G401 (cell line): ENCODE measurements around the gene PTPRC. TPM values are rescaled to one million over a fixed set of nuclear protein-coding genes. Genes with fewer than 3 reads are reported as not detected.
A peak's percentile ranks its signal among the peaks of the same experiment; 100 is the strongest.

ENCODE experiments used
- DNase-seq: peaks from one replicate; pipeline ENCODE4 v3.0.0-alpha.2; 2015; ENCODE audit warnings: low spot score
- in situ Hi-C: cut with HindIII; loops from 2 replicates; pipeline ENCODE4 v1.10.0; 2016; ENCODE audit warnings: low sequenced_read_pairs, mixed read lengths
- total RNA-seq: library from RNA; depleted of rRNA; stranded (reverse); fragments of >200 nt; shearing (Covaris generic); gene quantifications from 2 replicates; pipeline ENCODE4 v1.2.3, GENCODE V29; 2014

PTPRC gene
- total RNA-seq, 1 experiment from 2014 or later = not detected

DNA sequence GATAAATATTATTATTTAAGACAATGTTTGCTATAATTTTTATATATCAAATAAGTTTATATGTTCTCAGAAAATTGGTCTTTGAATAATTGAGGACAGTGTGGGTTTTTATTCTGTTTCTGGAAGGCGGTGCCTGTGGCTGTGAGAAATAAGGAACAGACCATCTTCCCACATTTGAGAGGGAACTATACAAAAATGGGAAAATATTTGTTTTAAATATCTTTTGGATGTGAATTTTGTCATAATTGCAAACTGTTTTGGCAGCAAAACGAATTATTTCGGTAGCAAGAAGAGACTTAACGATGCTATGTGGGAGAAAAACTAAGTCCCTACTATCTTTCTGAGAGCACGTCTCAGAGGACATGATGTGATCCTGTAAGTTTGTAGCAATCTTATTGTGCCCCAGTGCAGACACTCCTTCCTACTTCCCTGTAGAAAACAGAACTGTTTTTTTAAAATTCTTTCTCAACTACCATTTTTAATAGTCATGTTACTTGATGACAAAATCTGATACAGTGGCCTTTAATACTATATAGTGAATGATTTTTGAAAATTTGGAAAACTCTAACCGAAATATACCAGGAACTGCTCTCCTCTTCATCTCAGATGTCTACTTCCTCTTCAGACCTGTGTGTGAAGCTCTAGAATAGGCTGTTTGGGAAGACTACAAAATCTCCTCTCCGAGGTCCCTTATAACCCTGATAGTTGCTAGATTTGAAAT is 25.4 kb downstream of the PTPRC start:
- in situ Hi-C loops = no loop called here
- DNase-seq = no peak

GRCh38 chr1:198667186-198667585 is 28.3 kb downstream of the PTPRC start:
- in situ Hi-C loops = no loop called here
- no peak for DNase-seq

DNA sequence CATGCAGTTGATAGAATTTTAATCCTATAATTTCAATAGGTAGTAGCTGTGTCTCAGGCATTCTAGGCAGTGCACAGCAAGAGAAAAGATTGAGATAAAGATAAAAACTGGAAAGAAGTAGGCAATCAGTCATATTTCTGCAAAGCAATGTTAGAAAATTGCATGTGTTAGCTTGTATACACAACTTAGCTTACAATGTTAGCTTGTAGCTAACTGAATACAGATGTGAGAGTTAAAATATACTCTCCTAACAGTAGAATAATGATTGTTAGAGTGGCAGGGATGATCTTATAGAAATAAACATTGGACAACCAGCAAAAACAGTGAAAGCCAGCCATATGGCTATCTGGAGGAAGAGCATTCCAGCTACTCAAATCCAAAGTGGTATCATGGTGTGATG is 29.0 kb downstream of the PTPRC start:
- no peak for DNase-seq
- in situ Hi-C loops = no loop called here

DNA sequence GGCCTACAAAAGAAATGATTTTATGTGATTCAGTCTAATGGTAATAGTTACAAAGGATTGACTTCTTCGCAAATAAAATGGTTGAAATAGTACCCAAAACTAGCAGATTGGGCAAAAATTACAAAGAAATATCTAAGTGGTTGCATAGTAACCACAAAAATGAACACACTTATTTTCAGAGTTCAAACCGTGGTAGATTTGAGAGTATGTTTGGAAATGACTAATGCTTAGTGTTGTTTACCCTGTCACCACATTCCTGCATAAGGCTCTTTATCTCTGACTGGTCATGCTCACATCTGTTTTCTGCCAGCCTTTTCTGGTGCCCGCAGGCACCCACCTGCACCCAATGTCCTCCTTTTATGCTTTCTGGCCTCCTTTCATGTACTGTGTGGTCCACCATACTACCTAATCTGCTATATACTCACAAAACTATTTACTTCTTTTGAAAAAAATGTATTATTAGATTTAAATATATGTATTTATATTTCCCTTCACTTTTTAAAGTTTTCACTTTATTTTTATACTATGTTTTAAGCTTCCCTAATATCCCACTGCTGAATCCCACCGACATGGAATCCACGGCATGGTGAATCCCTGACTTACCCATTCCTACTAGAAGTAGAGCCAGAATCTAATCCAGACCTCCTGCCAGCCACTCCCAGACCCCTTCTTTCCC is 30.3 kb downstream of the PTPRC start:
- in situ Hi-C loops = no loop called here
- no peak for DNase-seq

- DNase-seq = no peak
- in situ Hi-C loops = no loop called here
These were observed 30.9 kb downstream of the PTPRC start for GRCh38 chr1:198669771-198670170.

- in situ Hi-C loops = no loop called here
- DNase-seq = no peak
These were observed 32.3 kb downstream of the PTPRC start for GRCh38 chr1:198671136-198671535.

DNA sequence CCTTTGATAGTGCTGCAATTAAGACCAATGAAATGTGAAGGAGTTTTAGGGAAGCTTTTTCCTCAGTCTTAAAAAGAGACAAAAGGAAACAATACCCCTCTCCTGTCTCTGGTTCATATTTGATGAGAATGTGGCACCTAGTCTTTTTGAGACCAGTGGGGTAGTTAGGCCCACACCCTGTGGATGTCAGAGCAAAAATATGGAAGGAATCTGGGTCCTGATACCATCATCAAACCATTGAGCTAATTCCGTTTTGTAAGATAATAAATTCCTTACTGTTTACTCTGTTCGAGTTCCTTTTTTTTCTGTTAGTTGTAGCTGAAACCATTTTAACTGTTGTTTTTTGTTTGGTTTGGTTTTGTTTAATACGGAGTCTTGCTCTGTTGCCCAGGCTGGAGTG is 33.3 kb downstream of the PTPRC start:
- in situ Hi-C loops = no loop called here
- DNase-seq = no peak

DNA sequence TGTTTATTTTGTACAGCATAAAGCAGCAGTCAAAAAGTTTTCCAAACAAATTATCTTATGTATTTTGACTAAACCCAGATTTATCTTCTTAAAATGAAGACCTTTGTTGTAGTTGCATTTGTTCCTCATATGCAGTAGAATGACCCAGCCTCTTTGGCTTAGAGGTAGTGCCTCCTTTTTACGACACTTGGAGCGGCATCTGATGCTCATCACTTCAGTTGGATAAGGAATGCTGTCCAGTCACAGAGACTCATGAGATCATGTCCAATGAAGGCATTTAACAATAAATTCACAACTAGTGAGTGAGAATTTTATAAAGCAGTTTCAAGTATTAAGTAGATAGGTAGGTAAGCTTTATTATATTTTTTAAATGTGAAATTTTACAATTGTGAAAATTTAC is 35.2 kb downstream of the PTPRC start:
- in situ Hi-C loops = no loop called here
- no peak for DNase-seq

DNA sequence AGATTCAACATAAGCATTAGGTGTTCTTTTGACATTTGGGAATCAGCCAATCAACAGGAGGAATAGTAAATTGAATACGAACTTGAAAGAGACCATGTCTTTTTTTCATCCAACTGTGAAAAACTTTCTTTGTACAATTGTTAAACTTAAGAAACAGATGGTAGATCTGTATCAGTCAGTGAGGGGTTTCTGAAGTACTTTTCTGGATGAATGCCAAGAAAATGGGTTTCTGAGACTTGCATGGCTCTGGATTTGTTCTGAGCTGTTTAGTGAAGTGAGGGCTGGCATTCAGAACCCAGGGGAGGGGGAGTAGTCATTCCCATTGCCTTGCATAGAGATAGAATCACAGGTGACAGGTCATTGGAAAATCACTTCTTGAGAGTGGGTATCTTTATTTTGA is 37.4 kb downstream of the PTPRC start:
- DNase-seq = no peak
- in situ Hi-C loops = no loop called here

DNA sequence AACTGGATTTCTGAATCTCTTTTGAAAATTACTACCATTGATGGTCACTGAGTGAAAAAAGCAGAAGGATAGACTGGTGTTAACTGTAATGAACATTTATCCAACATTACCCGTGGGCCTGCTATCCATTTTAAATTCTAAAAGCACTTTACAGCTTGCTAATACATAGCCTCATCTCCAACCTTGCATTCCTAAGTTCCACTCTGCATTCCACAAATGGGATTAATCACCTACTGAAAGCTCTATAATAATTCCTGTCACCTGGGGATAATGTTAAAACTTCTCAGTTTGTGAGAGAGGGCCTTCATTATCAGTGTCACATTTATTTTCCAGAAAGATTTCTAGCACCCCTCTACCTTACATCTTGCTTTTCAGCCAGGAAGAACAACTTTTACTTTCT is 38.2 kb downstream of the PTPRC start:
- in situ Hi-C loops = no loop called here
- no peak for DNase-seq

- in situ Hi-C loops = no loop called here
These were observed 39.0 kb downstream of the PTPRC start for GRCh38 chr1:198677871-198678270.

GRCh38 chr1:198678301-198678836 is 39.5 kb downstream of the PTPRC start:
- DNase-seq = no peak
- in situ Hi-C loops = no loop called here

More at GRCh38 chr1:198677871-198678270, 39.0 kb downstream of the PTPRC start:
- no peak for DNase-seq

DNA sequence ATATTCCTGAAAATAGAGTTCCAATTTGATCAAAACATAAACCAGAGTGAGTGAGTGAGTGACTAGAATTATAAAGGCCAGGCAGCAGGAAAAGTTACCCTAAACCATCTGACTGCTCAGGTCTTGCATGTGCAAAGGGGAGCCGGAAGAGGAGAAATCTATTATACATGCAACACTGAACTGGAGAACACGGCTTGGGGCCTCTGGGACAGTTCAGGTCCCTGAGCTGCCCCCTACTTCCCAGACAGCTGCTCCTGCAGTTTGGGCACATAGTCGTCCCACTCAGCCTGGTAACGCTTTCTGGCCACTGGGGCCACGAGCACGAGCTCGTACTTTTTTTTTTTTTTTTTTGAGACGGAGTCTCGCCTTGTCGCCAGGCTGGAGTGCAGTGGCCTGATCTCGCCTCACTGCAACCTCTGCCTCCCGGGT is 40.1 kb downstream of the PTPRC start:
- in situ Hi-C loops = no loop called here
- no peak for DNase-seq

DNA sequence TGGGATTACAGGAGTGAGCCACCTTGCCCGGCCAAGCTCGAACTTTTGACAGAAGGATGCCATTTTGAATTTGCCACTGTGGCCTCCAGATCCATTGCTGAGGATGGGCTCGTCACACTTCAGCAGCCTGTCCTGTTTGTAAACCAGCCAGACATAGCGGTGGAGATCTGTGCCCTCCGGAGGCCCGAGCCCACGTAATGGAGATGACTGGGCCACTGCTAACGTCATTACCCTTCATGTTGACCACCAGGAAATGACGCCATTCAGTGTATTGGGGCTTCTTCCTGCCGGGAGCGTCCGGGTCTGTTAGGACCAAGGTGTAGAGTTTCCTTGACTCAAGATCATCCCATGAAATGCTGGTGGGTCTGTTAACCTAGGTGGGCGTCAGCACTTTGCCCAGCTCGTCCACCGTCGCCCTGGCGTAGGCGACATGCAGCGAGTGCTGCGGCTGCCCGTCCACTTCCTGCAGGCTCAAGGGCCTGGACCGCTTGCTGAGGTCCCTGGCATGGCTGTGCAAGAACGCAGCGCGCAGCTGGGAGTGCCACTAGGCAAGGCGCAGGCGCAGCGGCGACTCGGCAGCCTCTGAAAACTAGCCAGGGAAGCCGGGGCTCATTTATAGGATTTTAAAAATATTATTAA is 40.8 kb downstream of the PTPRC start:
- in situ Hi-C loops = no loop called here

DNA sequence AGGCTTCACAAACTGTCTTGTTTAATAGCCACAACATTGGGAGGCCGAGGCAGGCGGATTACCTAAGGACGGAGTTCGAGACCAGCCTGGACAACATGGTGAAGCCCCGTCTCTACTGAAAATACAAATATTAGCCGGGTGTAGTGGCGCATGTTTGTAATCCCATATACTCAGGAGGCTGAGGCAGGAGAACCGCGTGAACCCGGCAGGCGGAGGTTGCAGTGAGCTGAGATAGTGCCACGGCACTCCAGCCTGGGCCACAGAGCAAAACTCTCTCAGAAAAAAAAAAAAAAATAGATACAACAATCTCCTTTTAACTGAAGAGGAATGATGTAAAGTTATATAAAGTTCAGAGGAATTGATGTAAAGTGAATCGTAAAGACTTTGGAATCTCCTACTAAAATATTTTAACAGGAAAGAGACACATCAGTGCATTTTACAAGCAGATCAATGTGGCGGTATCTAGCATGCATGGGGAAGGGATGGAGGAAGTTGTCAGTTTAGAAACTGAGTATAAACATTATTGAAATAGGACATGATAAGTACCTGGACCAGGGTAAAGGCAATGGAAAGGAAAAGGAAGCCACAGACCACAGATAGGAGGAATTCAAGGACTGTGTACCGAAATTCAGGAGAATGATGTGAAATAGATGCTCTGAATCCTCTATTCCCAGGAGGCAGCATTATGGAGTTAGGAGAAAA is 41.5 kb downstream of the PTPRC start:
- in situ Hi-C loops = no loop called here
- no peak for DNase-seq

More for the DNA sequence above, 40.8 kb downstream of the PTPRC start:
- DNase-seq = no peak

DNA sequence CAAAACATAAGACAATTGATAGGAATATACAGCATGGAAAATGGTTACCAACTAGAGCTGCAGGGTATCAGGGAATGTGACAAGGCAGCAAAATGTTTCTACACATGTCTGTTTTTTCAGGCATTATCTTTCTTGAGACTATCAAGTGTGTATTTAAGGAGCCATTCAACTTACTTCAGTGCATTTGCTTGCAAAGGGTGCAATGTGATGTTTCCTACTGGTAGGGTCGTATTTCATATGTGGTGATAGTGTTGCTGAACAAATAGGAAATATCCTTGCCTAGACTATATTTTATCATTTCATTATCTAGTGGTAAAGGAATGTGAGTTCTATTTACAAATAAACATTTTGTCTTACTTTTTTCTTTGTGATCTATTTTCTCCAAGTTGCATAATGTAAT is 42.4 kb downstream of the PTPRC start:
- DNase-seq = no peak
- in situ Hi-C loops = no loop called here

GRCh38 chr1:198681831-198682759 is 43.3 kb downstream of the PTPRC start:
- in situ Hi-C loops = no loop called here
- peak; percentile 9 for DNase-seq

GRCh38 chr1:198682850-198683249 is 44.0 kb downstream of the PTPRC start:
- in situ Hi-C loops = no loop called here

DNA sequence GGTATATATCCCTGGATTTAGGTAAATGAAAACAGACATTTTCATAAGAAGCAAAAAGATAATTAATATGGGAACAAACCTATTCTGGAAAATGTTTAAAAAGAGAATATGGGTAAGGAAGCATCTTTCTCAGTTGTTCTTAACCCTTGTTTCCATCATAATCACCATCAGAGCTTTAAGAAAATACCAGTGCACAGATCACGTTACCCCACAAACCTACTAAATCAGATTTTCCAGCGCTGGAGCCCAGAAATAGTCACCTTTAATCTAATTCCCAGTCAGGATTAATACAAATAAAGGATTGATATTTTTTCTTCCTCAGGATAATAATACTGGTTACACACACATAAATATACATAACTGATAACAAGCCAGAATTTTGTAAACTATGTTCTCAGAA is 44.6 kb downstream of the PTPRC start:
- in situ Hi-C loops = no loop called here
- DNase-seq = no peak

More at GRCh38 chr1:198682850-198683249, 44.0 kb downstream of the PTPRC start:
- no peak for DNase-seq
